ENCODE data around the gene CD74.

DNA sequence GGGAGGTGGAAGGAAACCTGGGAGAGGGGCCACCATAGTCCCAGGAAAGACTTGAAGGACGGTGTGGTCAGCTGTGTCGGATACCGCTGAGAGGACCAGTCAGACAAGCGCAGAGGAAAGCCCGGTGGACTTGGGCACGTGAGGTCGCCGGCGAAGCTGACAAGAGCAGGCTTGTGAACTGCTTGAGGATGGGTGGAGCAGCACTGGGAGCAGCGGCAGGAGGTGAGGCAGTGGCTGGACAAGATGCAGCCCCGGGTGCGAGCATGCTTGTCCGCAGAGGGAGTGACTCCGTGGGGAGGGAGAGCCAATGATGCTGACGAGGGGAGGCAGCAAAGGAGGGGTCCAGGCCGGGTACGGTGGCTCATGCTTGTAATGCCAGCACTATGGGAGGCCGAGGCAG, 18.3 kb upstream of the CD74 start:
- TF ChIP-seq CTCF (IDR thresholded peaks at IDR 0.05; ENCODE audit: low read depth, low read length, missing input control) = no peak
- TF ChIP-seq HNF4A (conservative IDR thresholded peaks at IDR 0.05) = no peak
- no peak for TF ChIP-seq JUND (IDR thresholded peaks at IDR 0.05)
- no peak for TF ChIP-seq HNF4G (IDR thresholded peaks at IDR 0.05)
- TF ChIP-seq MAX (IDR thresholded peaks at IDR 0.05) = no peak
- TF ChIP-seq NR2F2 (IDR thresholded peaks at IDR 0.05) = no peak
- no peak for TF ChIP-seq RAD21 (IDR thresholded peaks at IDR 0.05)
- no peak for TF ChIP-seq REST (IDR thresholded peaks at IDR 0.05)
- TF ChIP-seq GABPA (IDR thresholded peaks at IDR 0.05 in 1 of 2, conservative IDR thresholded peaks at IDR 0.05 in 1 of 2) = no peak
- no peak for TF ChIP-seq EGR1 (IDR thresholded peaks at IDR 0.05; ENCODE audit: low read depth in 2 of 2)
- TF ChIP-seq ZBTB33 (IDR thresholded peaks at IDR 0.05) = no peak
- no peak for TF ChIP-seq SP1 (IDR thresholded peaks at IDR 0.05)
- no peak for TF ChIP-seq YY1 (IDR thresholded peaks at IDR 0.05)
- no peak for TF ChIP-seq ATF3 (IDR thresholded peaks at IDR 0.05)
